Stimulated activated CD4-positive, alpha-beta T cell treated with anti-CD3 and anti-CD28 coated beads, Interleukin-4, amount 100 ng/mL, for 4 hours (primary cell): Measurements from ENCODE around the gene GRID2.

Source experiments
- DNase-seq, 2 experiments: peaks; one replicate each; pipeline ENCODE4 v3.0.0-alpha.2; 2020

The GRID2 gene

DNA sequence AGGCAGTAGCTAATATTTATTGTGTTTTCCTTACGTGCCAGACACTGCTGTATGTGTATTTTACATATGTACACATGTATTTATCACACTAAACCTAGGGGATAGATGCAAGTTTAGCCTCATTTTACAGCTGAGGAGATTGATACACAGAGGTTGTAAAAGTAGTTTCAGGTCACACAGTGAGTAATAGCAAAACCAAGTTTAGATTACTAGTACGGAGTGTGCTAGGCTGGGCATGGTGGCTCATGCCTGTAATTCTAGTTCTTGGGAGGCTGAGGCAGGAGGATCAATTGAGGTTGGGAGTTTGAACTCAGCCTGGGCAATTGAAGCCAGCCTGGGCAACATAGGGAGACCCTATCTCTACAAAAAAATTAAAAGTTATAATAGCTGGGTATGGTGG lies 823.7 kb downstream of the GRID2 start:
- DNase-seq = no peak

DNA sequence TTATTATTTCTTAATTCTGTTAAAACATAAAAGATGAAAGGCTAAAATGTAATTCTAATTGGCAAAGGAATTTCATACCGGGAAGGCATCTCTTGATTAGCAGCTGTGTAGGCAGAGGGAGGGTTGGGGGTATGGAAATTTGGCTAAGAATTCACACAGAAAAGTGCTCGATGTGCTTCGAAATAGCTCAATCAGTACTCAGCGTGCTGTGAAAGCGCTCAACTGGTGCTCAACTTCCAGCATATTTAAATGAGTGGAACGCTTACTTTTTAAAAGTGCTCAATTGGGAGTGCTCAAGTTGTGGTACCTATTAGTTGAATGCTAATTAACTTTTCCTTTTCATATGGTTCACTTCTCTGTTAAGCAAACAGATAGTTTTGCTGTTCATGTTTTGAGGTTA lies 828.9 kb downstream of the GRID2 start:
- DNase-seq = no peak

DNA sequence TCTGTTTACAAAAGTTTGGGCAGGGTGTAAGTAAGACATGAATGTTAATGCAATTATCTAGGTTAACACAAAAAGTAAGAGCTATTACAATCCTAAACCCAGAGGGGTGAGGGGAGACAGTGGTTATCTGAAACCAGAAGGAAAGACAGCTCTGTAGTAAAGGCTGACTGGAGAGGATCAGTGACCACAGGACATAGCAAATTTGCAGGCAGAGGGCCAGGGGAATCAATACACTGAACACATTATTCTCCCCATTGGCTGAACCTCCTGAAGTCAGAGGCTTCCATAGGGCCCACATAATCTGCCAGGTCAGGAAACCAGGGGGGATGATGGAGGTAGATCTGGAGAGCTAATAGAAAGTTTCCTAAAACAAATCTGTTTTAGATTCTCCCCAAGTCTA lies 835.4 kb downstream of the GRID2 start:
- no peak for DNase-seq

DNA sequence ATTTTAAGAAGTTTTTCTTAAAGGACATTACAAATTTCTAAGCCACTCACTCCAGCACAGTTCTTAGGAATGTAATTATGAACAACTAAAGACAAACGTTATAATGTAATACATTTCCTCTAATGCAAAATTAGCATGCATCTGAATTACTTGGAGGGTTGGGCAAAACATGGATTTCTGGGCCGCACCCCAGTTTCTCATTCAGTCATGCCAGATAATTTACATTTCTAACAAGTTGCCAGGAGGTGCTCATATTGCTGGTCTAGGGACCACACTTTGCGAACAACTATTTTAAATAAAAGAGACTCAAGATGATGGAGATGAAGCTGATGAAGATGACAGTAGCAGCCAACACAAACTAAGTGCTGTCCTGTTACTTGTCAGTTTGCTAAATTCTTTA lies 840.1 kb downstream of the GRID2 start:
- no peak for DNase-seq

DNA sequence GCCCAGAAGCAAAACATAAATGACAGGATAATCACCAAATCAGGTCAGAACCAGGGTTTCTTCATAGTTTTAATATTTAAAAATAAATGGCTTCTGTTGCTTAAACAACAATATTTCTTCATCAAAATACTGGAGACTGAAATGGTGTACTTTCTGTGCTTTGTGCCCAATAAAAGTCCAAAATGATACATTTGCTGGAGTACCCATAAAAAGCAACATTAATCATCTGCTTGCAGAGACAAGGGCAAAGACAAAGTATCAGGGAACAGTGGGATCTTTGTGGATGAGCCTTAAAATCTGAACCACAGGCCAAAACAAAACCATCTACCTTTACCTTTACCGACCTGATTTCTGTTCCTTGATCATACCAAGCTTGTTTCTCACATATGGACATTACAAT lies 840.9 kb downstream of the GRID2 start:
- DNase-seq = no peak

DNA sequence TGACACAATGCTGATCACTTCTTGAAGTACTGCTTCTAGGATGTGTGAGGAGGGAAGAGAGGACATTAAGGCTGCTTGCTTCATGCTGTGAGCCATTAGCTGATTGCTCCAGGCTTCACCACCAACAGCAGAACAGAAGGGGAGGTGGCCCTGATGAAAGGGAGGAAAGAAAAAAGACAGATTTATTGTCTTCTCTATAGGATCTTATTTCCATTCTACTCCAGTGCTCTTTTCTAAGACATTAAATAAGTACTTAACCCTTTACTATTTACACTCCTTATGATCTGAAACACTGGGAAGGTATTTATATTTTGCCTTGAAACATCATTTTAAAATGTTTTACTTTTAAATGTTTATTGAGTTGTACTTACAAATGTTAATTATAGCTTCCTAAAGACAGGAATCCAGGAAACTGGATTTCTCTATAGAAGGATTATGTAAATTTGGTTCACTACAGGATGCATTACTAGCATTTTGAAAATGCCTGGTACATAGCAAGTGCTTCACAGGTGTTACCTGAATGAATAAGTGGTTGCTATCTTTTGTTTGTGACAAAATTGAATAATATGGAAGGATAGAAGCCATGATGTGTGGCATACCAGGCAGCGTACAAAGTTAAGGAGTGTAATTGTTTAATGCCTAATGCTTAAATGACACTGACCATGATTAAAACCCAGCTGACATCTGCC lies 843.9 kb downstream of the GRID2 start:
- DNase-seq = no peak

DNA sequence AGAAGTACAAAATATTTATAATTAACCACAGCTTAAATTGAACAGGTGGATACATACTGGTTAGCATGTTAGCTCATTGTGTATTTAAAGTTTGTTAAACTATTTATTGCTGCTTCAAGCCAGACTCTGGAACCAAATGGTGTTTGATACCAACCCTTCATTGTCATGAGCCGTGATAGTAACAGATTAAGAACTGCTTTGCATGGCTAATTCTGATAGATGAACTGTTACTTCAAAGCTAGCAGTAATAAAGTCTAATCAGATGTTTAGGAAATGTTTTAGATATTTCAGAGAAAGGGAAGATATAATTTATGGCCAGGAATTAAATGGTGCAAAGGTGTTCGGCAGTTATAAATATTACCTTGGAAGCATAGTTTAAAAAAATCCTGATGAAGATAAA lies 848.7 kb downstream of the GRID2 start:
- no peak for DNase-seq

DNA sequence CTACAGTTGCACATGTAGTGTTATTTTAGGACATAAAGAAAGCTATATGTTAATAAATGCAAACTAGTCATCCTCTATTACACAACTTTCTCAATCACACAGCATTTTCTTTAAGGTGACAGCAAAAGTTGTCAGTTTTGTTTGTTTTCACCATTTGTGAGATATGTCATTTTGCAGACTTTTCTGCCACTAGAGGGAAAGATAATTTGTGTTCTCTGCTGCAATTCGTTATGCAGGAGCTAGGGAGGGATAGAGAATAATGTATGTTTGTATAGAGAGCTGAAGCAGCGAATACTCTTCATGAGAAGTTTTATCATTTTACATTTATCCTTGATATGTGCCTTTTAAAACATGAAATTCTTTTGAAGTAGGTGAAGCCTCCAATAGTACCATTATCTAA lies 854.2 kb downstream of the GRID2 start:
- DNase-seq = no peak

DNA sequence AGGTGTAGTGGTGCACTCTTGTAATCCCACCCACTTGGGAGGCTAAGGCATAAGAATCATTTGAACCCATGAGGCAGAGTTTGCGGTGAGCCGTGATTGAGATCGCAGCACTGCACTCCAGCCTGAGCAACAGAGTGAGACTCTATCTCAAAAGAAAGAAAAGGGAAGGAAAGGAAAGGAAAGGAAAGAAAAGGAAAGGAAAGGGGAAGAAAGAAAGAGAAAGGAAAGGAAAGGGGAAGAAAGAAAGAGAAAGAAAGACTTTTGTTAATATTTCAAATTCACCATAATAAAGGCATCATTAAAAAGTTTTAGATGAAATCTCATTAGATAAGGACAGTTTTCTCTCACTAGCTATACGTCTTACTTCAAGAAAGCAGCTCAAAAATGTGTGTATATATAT lies 864.3 kb downstream of the GRID2 start:
- DNase-seq = no peak

DNA sequence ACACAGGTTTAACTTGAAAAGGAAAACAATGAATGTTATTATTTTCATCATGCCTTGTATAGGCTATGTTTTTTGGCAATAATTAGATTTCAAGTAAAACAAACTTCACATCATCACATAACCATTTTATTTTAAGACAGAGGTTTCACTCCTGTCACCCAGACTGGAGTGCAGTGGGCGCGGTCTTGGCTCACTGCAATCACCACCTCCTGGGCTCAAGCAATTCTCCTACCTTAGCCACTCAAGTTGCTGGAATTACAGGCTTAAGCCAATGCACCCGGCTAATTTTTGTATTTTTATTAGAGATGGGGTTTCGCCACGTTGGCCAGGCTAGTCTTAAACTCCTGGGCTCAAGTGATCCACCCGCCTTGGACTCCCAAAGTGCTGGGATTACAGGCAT lies 866.2 kb downstream of the GRID2 start:
- DNase-seq = no peak

DNA sequence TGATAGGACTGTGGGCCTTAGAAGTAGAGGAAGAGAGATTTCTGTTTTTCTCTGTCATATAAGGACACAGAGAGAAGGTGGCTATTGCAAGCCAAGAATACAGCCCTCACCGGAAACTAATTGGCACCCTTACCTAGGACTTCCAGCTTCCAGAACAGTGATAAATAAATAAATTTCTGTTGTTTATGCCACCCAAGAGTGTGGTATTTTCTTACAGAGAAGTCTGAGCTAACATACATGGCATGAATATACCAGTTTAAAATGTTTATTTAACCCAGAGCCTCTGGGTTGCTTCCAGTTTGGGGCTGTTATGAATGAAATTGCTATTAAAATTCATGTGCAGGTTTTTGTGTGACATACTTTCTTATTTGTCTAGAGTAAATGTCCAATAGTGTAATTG lies 870.8 kb downstream of the GRID2 start:
- DNase-seq = no peak

DNA sequence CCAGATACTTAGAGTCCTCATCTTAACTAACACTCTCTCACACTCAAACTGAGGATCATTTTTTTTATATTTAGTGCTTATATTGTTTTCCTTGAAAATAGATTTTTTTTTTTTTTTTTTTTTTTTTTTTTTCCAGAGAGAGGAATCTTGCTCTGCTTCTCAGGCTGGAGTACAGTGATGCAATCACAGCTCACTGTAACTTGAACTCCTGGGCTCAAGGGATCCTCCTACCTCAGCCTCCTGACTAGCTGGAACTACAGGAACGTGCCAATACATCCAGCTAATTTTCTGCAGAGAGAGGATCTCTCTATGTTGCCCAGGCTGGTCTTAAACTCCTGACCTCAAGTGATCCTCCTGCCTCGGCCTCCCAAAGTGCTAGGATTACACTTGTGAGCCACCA lies 874.5 kb downstream of the GRID2 start:
- no peak for DNase-seq

DNA sequence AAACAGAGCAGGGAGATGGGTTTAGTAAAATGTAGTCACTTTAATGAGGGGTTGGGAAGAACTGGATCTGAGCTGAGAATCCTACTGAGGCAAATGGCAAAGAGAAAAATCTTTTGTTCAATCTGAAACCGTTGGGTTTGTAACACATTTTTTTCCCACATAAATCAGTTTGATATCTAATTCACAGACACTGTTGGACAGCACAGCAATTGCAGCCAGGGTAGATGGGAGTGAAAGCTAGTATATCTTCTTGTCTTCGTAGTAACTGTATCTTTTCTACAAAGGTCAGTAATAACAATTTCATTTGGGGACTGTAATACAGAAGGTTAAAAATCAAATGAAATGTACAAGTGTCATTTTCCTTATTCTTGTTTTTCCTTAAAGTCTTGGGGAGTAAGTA lies 875.3 kb downstream of the GRID2 start:
- no peak for DNase-seq

DNA sequence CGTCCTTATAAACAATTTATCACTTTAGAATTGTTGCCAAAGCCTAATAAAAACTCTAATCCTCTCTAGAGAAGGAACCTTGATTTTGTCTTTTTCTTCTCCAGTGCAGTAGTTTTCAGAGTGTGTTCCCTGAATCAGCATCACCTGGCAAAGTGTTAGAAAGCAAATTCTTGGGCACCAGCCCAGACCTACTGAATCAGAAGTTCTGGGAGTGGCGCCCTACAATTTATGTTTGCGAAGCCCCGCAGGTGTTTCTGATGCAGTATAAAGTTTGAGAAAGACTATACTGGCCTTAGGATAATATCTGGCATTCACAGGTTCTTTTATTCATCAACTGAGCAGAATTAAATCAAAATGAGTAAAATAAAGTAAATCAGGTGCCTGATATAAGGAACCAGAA lies 879.0 kb downstream of the GRID2 start:
- DNase-seq = no peak

DNA sequence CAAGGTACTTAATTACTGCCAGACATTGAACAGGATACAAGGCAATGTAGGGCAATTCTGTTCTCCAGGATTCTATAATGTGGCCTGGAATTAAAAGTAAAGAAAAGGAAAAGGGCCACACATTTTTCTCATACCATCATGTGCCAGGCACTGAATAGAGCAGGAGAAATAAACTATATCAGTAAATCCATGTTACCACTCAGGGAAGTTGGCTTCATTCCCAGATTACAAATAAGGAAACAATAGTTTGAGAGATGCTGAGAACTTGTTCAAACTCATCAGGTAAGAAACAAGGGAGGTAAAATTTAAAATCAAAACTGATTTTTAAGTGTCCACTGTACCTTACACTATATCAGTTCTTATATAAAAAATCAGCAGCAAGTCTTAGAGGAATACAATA lies 879.8 kb downstream of the GRID2 start:
- no peak for DNase-seq

DNA sequence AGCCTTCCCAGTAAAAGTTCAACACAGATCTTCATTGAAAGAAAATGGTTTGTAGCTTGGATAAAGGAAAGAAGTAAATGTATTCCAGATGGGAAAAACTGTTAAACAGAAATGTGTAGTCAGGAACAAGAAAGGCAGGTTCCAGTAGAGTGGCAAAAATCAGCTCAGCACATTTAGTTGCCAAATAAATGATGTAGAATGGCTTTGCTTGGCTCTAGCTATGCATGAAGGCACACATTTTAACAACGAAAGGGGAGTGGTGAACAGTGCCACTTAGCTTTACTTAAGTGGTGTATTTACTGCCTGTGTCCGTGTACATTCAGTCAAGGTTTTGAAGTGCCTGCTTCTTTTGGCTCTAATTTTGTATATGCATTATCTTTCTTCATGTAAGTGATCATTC lies 880.3 kb downstream of the GRID2 start:
- no peak for DNase-seq

DNA sequence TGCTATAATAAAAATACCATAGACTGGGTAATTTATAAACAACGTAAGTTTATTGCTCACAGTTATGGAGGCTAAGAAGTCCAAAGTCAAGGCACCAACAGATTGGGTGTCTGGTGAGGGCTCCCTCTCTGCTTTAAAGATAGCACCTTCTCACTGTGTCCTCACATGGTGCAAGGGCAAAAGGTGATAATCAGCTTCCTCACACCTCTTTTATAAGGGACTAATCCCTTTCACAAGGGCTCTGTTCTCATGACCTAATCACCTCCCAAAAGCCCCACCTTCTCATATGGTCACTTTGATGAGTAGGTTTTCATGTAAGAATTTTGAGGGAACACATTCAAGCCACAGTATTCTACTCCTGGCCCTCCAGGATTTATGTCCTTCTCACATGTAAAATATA lies 883.1 kb downstream of the GRID2 start:
- no peak for DNase-seq

DNA sequence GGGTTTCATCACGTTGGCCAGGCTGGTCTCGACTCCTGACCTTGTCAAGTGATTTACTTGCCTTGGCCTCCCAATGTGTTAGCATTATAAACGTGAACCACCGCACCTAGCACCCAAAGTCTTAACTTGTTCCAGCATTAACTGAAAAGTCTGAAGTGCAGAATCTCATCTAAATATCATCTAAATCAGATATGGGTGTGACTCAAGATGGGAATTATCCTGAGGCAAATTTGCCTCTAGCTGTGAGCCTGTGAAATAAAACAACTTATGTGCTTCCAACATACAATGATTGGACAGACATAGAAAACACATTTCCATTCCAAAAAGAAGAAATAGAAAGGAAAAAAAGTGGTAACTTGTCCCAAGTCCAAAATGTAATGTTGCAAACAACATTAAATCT lies 883.7 kb downstream of the GRID2 start:
- no peak for DNase-seq

DNA sequence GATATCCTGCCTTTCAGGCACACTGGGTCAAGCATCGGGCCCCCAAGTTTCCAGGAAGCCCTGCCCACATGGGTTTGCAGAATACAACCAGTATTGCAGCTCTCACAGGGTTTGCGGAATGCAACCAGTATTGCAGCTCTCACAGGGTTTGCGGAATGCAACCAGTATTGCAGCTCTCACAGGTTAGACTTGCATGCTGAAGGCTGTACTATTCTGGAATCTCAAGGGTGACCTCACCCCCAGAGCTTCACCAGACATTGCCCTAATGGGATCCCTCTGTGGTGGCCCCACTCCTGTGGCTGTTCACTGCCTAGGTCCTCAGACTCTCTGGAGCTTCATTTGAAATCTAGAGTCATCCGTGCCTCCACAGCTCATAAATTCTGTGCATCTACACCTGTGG lies 884.1 kb downstream of the GRID2 start:
- no peak for DNase-seq

DNA sequence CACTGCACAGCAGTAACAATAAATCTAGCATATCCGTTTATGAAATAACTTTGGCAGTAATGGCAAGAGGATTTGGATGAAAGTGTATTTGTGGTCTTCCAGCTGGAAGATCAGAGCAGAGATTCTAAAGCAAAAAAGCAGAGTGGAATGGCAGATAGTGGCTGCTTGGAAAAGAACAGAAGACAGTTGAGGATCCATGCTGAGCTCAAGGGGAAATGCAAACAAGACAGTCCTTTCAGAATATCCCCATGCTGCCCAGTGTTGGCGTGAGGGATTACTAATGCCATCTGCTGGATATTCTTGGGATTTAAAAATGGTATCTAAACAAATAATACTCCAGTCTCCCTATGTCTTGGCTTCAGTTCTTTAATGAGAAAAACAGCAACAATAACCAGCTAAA lies 895.7 kb downstream of the GRID2 start:
- no peak for DNase-seq

DNA sequence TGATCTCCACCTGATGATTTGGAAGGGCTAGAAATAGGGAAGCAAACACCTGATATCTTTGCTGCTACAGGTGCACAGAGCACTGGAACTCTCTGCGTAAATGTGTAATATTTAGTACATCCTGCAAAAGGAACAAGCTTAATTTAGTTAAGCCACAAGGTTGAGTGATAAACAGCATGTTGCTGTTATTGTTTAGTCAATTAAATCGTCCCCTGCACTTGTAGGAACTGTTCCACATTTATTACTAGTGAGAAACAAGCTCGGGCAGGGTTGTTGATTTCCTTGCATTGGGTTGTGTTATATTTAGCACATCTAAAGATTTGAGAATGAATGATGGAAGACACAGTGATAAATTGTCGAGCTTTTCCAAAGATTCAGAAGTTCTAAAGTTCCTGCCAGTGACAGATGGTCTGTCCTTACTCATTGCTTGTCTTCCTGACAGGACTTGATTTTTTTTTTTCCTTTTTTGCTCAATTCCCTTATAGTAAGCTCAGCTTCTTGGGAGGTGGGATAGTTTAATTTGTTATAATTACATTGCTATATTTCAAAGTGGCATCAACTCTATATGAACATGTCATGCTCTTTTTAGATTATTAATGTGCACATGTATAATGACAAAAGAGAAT lies 897.8 kb downstream of the GRID2 start:
- DNase-seq = no peak

DNA sequence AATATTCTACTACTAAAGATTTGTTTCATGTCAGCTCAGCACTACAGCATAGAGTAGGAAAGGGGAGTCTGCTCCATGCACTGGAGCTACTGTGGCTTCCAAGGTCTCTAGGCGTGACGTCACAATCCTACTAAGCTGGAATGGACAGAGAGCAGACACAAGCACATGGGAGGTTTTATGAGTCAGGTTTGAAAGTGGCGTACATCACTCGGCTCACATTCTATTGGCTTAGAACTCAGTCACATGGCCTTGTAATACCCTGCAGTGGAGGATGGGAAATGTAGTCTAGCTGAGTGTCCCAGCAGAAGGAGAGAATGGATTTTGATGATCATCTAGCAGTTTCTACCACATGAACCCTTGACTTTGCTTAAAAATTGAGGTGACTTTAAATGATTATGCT lies 899.9 kb downstream of the GRID2 start:
- DNase-seq = no peak

DNA sequence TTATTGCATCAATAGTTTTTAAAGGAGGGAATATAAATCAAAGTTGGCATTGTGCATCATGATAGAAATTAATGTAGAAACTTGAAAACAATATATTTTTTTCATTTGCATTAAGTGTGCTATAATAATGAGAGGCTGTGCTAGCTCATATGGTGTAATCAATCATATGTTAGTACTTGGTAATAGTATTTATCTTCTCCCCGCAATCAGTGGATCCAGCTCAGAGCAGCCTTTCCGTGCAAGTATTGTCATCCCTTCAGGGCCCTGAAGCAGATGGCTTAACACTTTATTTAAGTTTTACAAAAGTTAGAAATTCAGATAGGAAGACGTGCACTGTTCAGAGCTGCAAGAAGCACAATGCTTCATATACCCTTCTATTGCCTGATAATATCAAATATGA lies 908.5 kb downstream of the GRID2 start:
- DNase-seq = no peak

DNA sequence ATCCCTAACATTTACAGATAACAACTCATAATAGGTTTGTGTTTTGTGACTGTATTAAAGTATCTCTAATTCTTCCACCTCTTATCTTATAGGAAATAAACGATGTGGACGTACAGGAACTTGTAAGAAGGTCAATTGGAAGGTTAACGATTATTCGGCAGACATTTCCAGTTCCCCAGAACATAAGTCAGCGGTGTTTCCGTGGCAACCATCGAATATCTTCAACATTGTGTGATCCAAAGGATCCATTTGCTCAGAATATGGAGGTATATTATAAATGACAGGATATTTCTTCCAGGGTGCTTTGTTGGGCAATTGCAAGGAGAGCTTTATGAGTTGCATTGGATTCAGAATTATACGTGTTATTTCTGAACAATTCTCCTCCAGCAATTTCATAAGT lies 912.9 kb downstream of the GRID2 start:
- no peak for DNase-seq

DNA sequence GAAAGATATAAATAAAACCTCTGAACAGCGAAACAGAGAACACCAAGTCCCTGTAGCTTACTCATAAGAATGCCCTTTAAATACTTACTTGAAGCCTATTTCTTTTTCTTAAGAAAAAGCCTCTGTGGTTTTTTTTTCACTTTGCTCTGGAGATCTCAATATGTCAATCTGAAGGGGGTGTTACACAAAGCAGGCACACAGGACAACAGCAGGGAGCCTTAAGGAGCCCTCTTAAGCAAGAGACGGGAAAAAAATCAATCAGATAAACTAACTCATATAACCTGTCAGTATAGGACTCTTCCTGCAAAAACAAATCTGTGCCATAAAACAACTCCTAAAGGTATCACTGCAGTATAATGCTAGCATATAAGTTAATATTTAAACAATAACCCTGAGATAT lies 913.7 kb downstream of the GRID2 start:
- no peak for DNase-seq
